HCT116 (cell line): Measurements from ENCODE around the gene AKT3. TPM values are rescaled to one million over a fixed set of nuclear protein-coding genes. Genes with fewer than 3 reads are reported as not detected.

ENCODE experiments used
- ATAC-seq: fragments of 200-7000 bp; cut with Tn5 transposase; 2 replicates; pipeline ENCODE4 v1.9.1; 2020; ENCODE audit warnings: mild to moderate bottlenecking, moderate library complexity
- BruUV-seq: library from RNA; stranded (reverse); fragments of 400-500 nt; replicated peaks from 2 replicates; lab custom pipeline; 2021; lab: Mats Ljungman, UMichigan
- CTCF ChIA-PET: fragments of 300-600 bp; sonication (Branson Sonifier 250); formaldehyde crosslinking; loops from one replicate; lab custom pipeline; 2021; ENCODE audit warnings: antibody characterized with exemption; lab: Charles Lee
- POLR2A ChIA-PET: fragments of 300-600, 350-600 bp; sonication (Branson Sonifier 250); formaldehyde crosslinking; loops from one replicate; lab custom pipeline; 2021; ENCODE audit warnings: antibody characterized with exemption; lab: Charles Lee
- RAD21 ChIA-PET, 2 experiments: fragments of 300-600 bp; sonication (Branson Sonifier 250); formaldehyde crosslinking; loops; one replicate each; lab custom pipeline; 2023; ENCODE audit warnings: low total read pairs in 2 of 2; ENCODE audit not compliant: uncharacterized antibody in 2 of 2, unreplicated experiment in 2 of 2, low non-redundant PET in 1 of 2; lab: Charles Lee
- DNase-seq: peaks from one replicate; pipeline ENCODE4 v3.0.0-alpha.2; 2010; ENCODE audit warnings: low read depth, low spot score
- H2AFZ ChIP-seq: fragments of 200-600 bp; shearing (Covaris generic), sonication (generic); 2 replicates; pipeline ENCODE4 v1.6.1; 2017; ENCODE audit warnings: low read depth, mixed run types, mixed read lengths, antibody characterized with exemption, low read length; ENCODE audit not compliant: poor library complexity, severe bottlenecking
- H3K27ac ChIP-seq: 2 replicates; pipeline ENCODE4 v1.5.1; 2012; ENCODE audit warnings: low read depth, low read length
- H3K27me3 ChIP-seq: fragments of 200-600 bp; sonication (generic); 2 replicates; pipeline ENCODE4 v1.6.1; 2016; ENCODE audit warnings: mixed run types, low read length, mixed read lengths; ENCODE audit not compliant: insufficient read depth
- H3K36me3 ChIP-seq, 2 experiments: fragments of 200-500 bp in 1 of 2; fragments of 200-600 bp in 1 of 2; sonication (Bioruptor generic) in 1 of 2; sonication (generic) in 1 of 2; 2 replicates each; pipeline versions ENCODE4 v1.5.1 to v1.6.1; 2014 to 2016; ENCODE audit warnings: low read length in 2 of 2, inconsistent platforms in 1 of 2, mixed read lengths in 1 of 2, mixed run types in 1 of 2; ENCODE audit not compliant: insufficient read depth in 2 of 2, control insufficient read depth in 1 of 2
- H3K4me1 ChIP-seq, 2 experiments: fragments of 200-600 bp in 1 of 2; sonication (generic) in 1 of 2; 2 replicates each; pipeline versions ENCODE4 v1.5.1 to v1.6.1; 2012 to 2017; ENCODE audit warnings: low read length in 2 of 2, inconsistent platforms in 1 of 2, mild to moderate bottlenecking in 1 of 2, mixed read lengths in 1 of 2, mixed run types in 1 of 2, moderate library complexity in 1 of 2; ENCODE audit not compliant: insufficient read depth in 2 of 2, control insufficient read depth in 1 of 2
- H3K4me2 ChIP-seq: fragments of 200-600 bp; sonication (generic); 2 replicates; pipeline ENCODE4 v1.6.1; 2017; ENCODE audit warnings: mixed run types, low read length, mixed read lengths
- H3K4me3 ChIP-seq, 2 experiments: fragments of 200-600 bp in 1 of 2; sonication (generic) in 1 of 2; replicated peaks in 1 of 2; 2 replicates each; pipeline ENCODE4 v1.5.1; 2011 to 2016; ENCODE audit warnings: low read length in 2 of 2, control low read depth in 1 of 2, low read depth in 1 of 2, mild to moderate bottlenecking in 1 of 2, mixed read lengths in 1 of 2, mixed run types in 1 of 2
- H3K79me2 ChIP-seq: fragments of 200-600 bp; sonication (generic); 2 replicates; pipeline ENCODE4 v1.6.1; 2017; ENCODE audit warnings: mild to moderate bottlenecking, mixed run types, low read length, moderate library complexity, mixed read lengths; ENCODE audit not compliant: insufficient read depth
- H3K9ac ChIP-seq: fragments of 200-600 bp; sonication (generic); 2 replicates; pipeline ENCODE4 v1.6.1; 2016; ENCODE audit warnings: low read length, mixed read lengths
- H3K9me2 ChIP-seq: fragments of 200-600 bp; sonication (generic), shearing (Covaris generic); 2 replicates; pipeline ENCODE4 v1.6.1; 2017; ENCODE audit warnings: mixed run types, mild to moderate bottlenecking, moderate library complexity; ENCODE audit not compliant: insufficient read depth
- H3K9me3 ChIP-seq, 2 experiments: fragments of 200-500 bp in 1 of 2; fragments of 200-600 bp in 1 of 2; sonication (Bioruptor generic) in 1 of 2; sonication (generic) in 1 of 2; 2 replicates each; pipeline ENCODE4 v1.6.1; 2014 to 2017; ENCODE audit warnings: low read length in 2 of 2, mixed read lengths in 2 of 2, inconsistent platforms in 1 of 2, low read depth in 1 of 2, mild to moderate bottlenecking in 1 of 2, mixed run types in 1 of 2, moderate library complexity in 1 of 2; ENCODE audit not compliant: control insufficient read depth in 1 of 2, insufficient read depth in 1 of 2
- H4K20me1 ChIP-seq: fragments of 200-600 bp; sonication (generic), shearing (Covaris generic); 2 replicates; pipeline ENCODE4 v1.6.1; 2017; ENCODE audit warnings: mixed run types, mild to moderate bottlenecking, moderate library complexity; ENCODE audit not compliant: insufficient read depth
- CBX3 ChIP-seq: IDR thresholded peaks from 2 replicates; pipeline ENCODE4 v1.6.1; 2012; ENCODE audit warnings: low read depth
- CEBPB ChIP-seq: IDR thresholded peaks from 2 replicates; pipeline ENCODE4 v1.6.1; 2012; ENCODE audit warnings: low read depth
- CTCF ChIP-seq, 3 experiments: fragments of 200-600 bp in 1 of 3; sonication (generic) in 1 of 3; IDR thresholded peaks in 2 of 3; conservative IDR thresholded peaks in 1 of 3; 2 replicates each; pipeline ENCODE4 v1.5.1; 2012 to 2017; ENCODE audit warnings: low read depth in 2 of 3, low read length in 2 of 3, antibody characterized with exemption in 1 of 3, borderline replicate concordance in 1 of 3, control low read depth in 1 of 3, mild to moderate bottlenecking in 1 of 3, mixed read lengths in 1 of 3, mixed run types in 1 of 3, moderate library complexity in 1 of 3; ENCODE audit not compliant: insufficient read depth in 1 of 3
- EGR1 ChIP-seq: IDR thresholded peaks from 2 replicates; pipeline ENCODE4 v1.6.1; 2012; ENCODE audit warnings: low read depth
- ELF1 ChIP-seq: IDR thresholded peaks from 2 replicates; pipeline ENCODE4 v1.6.1; 2012; ENCODE audit warnings: low read depth, borderline replicate concordance
- EZH2 ChIP-seq: fragments of 200-600 bp; sonication (generic); IDR thresholded peaks from 2 replicates; pipeline ENCODE4 v1.6.1; 2017; ENCODE audit warnings: antibody characterized with exemption, mixed run types
- FOSL1 ChIP-seq: IDR thresholded peaks from 2 replicates; pipeline ENCODE4 v1.6.1; 2012; ENCODE audit warnings: low read depth
- JUND ChIP-seq: IDR thresholded peaks from 2 replicates; pipeline ENCODE4 v1.6.1; 2012
- YY1 ChIP-seq: IDR thresholded peaks from 2 replicates; pipeline ENCODE4 v1.6.1; 2011; ENCODE audit warnings: low read length, low read depth, moderate library complexity, mild to moderate bottlenecking; ENCODE audit not compliant: insufficient replicate concordance; ENCODE audit errors: extremely low read depth
- ZFX ChIP-seq: fragments of 450-650 bp; IDR thresholded peaks from 2 replicates; pipeline ENCODE4 v1.6.1; 2017
- ZNF274 ChIP-seq: fragments of 200-500 bp; sonication (Bioruptor generic); IDR thresholded peaks from 2 replicates; pipeline ENCODE4 v1.6.1; 2014; ENCODE audit warnings: mild to moderate bottlenecking, low read depth, low read length, inconsistent platforms
- intact Hi-C: fragments of 100-400 bp; cut with micrococcal nuclease; formaldehyde crosslinking; loops from 2 replicates; pipeline ENCODE4 v1.10.0; 2022
- total RNA-seq: library from RNA; stranded (reverse); gene quantifications from one replicate; pipeline ENCODE4 v1.2.1, GENCODE V29; 2021; ENCODE audit not compliant: unreplicated experiment
- TF ChIP-seq, protein P1 (sequence below): IDR thresholded peaks from 2 replicates; pipeline ENCODE4 v1.6.1; 2012
- TF ChIP-seq, protein P2 (sequence below): IDR thresholded peaks from 2 replicates; pipeline ENCODE4 v1.6.1; 2012

The AKT3 gene
- total RNA-seq, 1 experiment from 2014 or later: 0.49 TPM

GRCh38 chr1:243449373-243449772 lies 400.7 kb downstream of the AKT3 start:
- DNase-seq: no peak
- Histone ChIP-seq H2AFZ (no peak overlapping the region), H3K27me3 (no peaks in the 10 kb centered on the region), H4K20me1 (no peaks in the 10 kb centered on the region), H3K9ac (no peak overlapping the region), H3K79me2 (no peaks in the 10 kb centered on the region), H3K27ac (no peak overlapping the region), H3K9me2 (no peaks in the 10 kb centered on the region), H3K4me3 (no peak overlapping the region), H3K9me3 (no peaks in the 10 kb centered on the region), H3K4me2 (no peak overlapping the region), H3K4me1 (no peaks in the 10 kb centered on the region), H3K36me3 (no peaks in the 10 kb centered on the region)
- TF ChIP-seq YY1: no peak
- TF ChIP-seq ZFX: no peak
- TF ChIP-seq EZH2: no peak
- TF ChIP-seq FOSL1: no peak
- TF ChIP-seq CBX3: no peak
- no peak for TF ChIP-seq ZNF274
- no peak for TF ChIP-seq CEBPB
- POLR2A ChIA-PET: no interaction called here
- CTCF ChIA-PET: no interaction called here
- RAD21 ChIA-PET: no interaction called here
- BruUV-seq: no TSS peak
- ATAC-seq: no peak
- intact Hi-C loops: no loop called here

DNA sequence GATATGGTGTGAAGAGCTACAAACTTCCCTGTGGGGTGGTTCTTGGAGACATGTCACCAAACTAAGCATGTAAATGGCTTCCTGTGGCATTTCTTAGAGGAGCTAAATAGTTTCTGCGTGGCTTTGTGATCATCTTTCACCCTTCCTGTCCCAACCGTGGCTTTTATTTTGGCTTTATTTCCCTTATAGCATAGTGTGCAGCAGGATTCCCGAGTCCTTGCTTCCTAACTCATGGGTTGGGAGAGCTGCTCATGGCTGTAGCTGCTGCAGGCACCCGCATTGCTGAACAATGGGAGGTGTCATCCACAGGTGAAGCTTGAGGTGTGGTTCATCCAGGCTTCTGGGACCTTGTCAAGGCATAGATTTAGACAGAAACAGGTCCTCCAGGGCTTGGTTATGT lies 402.2 kb downstream of the AKT3 start:
- no peak for TF ChIP-seq CTCF (IDR thresholded peaks at IDR 0.05 in 2 of 3, conservative IDR thresholded peaks at IDR 0.05 in 1 of 3; ENCODE audit: borderline replicate concordance in 1 of 3, insufficient read depth in 1 of 3, low read depth in 2 of 3, low read length in 2 of 3)
- no peak for TF ChIP-seq EGR1
- no peak for TF ChIP-seq ELF1
- TF ChIP-seq, protein P1, sequence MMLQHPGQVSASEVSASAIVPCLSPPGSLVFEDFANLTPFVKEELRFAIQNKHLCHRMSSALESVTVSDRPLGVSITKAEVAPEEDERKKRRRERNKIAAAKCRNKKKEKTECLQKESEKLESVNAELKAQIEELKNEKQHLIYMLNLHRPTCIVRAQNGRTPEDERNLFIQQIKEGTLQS: no peak
- TF ChIP-seq ZNF274: no peak
- no peak for TF ChIP-seq EZH2
- no peak for TF ChIP-seq FOSL1
- TF ChIP-seq, protein P2, sequence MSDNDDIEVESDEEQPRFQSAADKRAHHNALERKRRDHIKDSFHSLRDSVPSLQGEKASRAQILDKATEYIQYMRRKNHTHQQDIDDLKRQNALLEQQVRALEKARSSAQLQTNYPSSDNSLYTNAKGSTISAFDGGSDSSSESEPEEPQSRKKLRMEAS: no peak
- no peak for TF ChIP-seq JUND
- Histone ChIP-seq H3K27ac (no peak overlapping the region), H3K4me1 (no peaks in the 10 kb centered on the region), H4K20me1 (no peaks in the 10 kb centered on the region), H3K79me2 (no peaks in the 10 kb centered on the region), H3K9me3 (no peaks in the 10 kb centered on the region), H3K36me3 (no peaks in the 10 kb centered on the region), H2AFZ (no peak overlapping the region), H3K4me2 (no peak overlapping the region), H3K9me2 (no peaks in the 10 kb centered on the region), H3K4me3 (no peak overlapping the region), H3K27me3 (no peaks in the 10 kb centered on the region), H3K9ac (no peak overlapping the region)
- intact Hi-C loops: no loop called here
- no peak for ATAC-seq
- no peak for DNase-seq
- ChIA-PET CTCF (no interaction called here), RAD21 (no interaction called here), POLR2A (no interaction called here)
- no TSS peak for BruUV-seq
